MM.1S (cell line): ENCODE measurements around the gene CPA1.

Experiments used
- DNase-seq: peaks from one replicate; pipeline ENCODE4 v3.0.0-alpha.2; 2015
- H2AFZ ChIP-seq: fragments of 300-600 bp; sonication (generic); 2 replicates; pipeline ENCODE4 v1.6.0; 2016; ENCODE audit warnings: antibody characterized with exemption, low read length
- H3F3A ChIP-seq: fragments of 300-600 bp; sonication (generic); 2 replicates; pipeline ENCODE4 v1.6.1; 2016; ENCODE audit warnings: mild to moderate bottlenecking, antibody characterized with exemption, low read length, moderate library complexity, mixed read lengths; ENCODE audit not compliant: insufficient read depth
- H3K27ac ChIP-seq: fragments of 300-600 bp; sonication (generic); 2 replicates; pipeline ENCODE4 v1.5.1; 2016; ENCODE audit warnings: mild to moderate bottlenecking, low read length
- H3K27me3 ChIP-seq: fragments of 300-600 bp; sonication (generic); replicated peaks from 2 replicates; pipeline ENCODE4 v1.6.0; 2016; ENCODE audit warnings: low read length; ENCODE audit not compliant: insufficient read depth
- H3K36me3 ChIP-seq: fragments of 300-600 bp; sonication (generic); replicated peaks from 2 replicates; pipeline ENCODE4 v1.6.1; 2016; ENCODE audit warnings: mild to moderate bottlenecking, low read length, mixed read lengths; ENCODE audit not compliant: insufficient read depth
- H3K4me1 ChIP-seq: fragments of 300-600 bp; sonication (generic); 2 replicates; pipeline ENCODE4 v1.6.1; 2016; ENCODE audit warnings: low read length, mixed read lengths
- H3K4me2 ChIP-seq: fragments of 300-600 bp; sonication (generic); 2 replicates; pipeline ENCODE4 v1.6.0; 2016; ENCODE audit warnings: low read depth, low read length
- H3K4me3 ChIP-seq: fragments of 300-600 bp; sonication (generic); 2 replicates; pipeline ENCODE4 v1.5.1; 2016; ENCODE audit warnings: low read length, mixed read lengths
- H3K79me2 ChIP-seq: fragments of 300-600 bp; sonication (generic); 2 replicates; pipeline ENCODE4 v1.6.1; 2016; ENCODE audit warnings: mixed run types, low read length, mixed read lengths
- H3K9ac ChIP-seq: fragments of 300-600 bp; sonication (generic); 2 replicates; pipeline ENCODE4 v1.6.1; 2016; ENCODE audit warnings: low read length, mixed read lengths
- H3K9me2 ChIP-seq: fragments of 300-600 bp; sonication (generic); replicated peaks from 2 replicates; pipeline ENCODE4 v1.6.1; 2016; ENCODE audit warnings: mild to moderate bottlenecking, low read length, mixed read lengths; ENCODE audit not compliant: insufficient read depth
- H3K9me3 ChIP-seq: fragments of 300-600 bp; sonication (generic); replicated peaks from 2 replicates; pipeline ENCODE4 v1.6.1; 2016; ENCODE audit warnings: mild to moderate bottlenecking, low read length, mixed read lengths; ENCODE audit not compliant: insufficient read depth
- H4K20me1 ChIP-seq: fragments of 300-600 bp; sonication (generic); 2 replicates; pipeline ENCODE4 v1.6.1; 2016; ENCODE audit warnings: mild to moderate bottlenecking, low read length, moderate library complexity, mixed read lengths; ENCODE audit not compliant: insufficient read depth
- CTCF ChIP-seq: fragments of 300-600 bp; sonication (generic); IDR thresholded peaks from 2 replicates; pipeline ENCODE4 v1.5.1; 2016; ENCODE audit warnings: antibody characterized with exemption, low read length, mixed read lengths
- EZH2 ChIP-seq: fragments of 300-600 bp; sonication (generic); optimal IDR thresholded peaks from 2 replicates; pipeline ENCODE3; 2017; ENCODE audit warnings: low read depth, mild to moderate bottlenecking, antibody characterized with exemption, low read length, mixed read lengths
- EZH2phosphoT487 ChIP-seq: fragments of 300-600 bp; sonication (generic); IDR thresholded peaks from 2 replicates; pipeline ENCODE4 v1.6.1; 2018; ENCODE audit warnings: antibody characterized with exemption, low read length

CPA1 gene

GRCh38 chr7:130356121-130356875 is 24.0 kb upstream of the CPA1 start:
- no peaks in the 10 kb centered on the region for H3K4me1 ChIP-seq
- H3K27ac ChIP-seq, result no peak overlapping the region
- no peaks in the 10 kb centered on the region for H3K27me3 ChIP-seq
- H3F3A ChIP-seq, result no peaks in the 10 kb centered on the region
- no peak for TF ChIP-seq EZH2
- TF ChIP-seq EZH2phosphoT487, result no peak
- no peak for TF ChIP-seq CTCF
- H3K79me2 ChIP-seq, result no peaks in the 10 kb centered on the region
- no peaks in the 10 kb centered on the region for H3K9me2 ChIP-seq
- H3K9me3 ChIP-seq, result no peaks in the 10 kb centered on the region
- no peak overlapping the region for H3K4me2 ChIP-seq
- H3K4me3 ChIP-seq, result no peak overlapping the region
- H3K9ac ChIP-seq, result no peak overlapping the region
- H4K20me1 ChIP-seq, result no peaks in the 10 kb centered on the region
- DNase-seq, result no peak
- H3K36me3 ChIP-seq, result no peaks in the 10 kb centered on the region
- no peak overlapping the region for H2AFZ ChIP-seq

- no peak overlapping the region for H3K4me2 ChIP-seq
Observed at GRCh38 chr7:130356876-130357611, 23.2 kb upstream of the CPA1 start.

GRCh38 chr7:130358471-130358870 is 21.8 kb upstream of the CPA1 start:
- H3K9me2 ChIP-seq, result no peaks in the 10 kb centered on the region
- no peaks in the 10 kb centered on the region for H3F3A ChIP-seq
- no peak for TF ChIP-seq EZH2phosphoT487
- no peak for TF ChIP-seq CTCF
- TF ChIP-seq EZH2, result no peak
- no peaks in the 10 kb centered on the region for H3K9me3 ChIP-seq
- no peaks in the 10 kb centered on the region for H4K20me1 ChIP-seq
- no peaks in the 10 kb centered on the region for H3K27me3 ChIP-seq
- DNase-seq, result no peak
- H3K4me1 ChIP-seq, result no peaks in the 10 kb centered on the region
- H2AFZ ChIP-seq, result no peak overlapping the region
- no peaks in the 10 kb centered on the region for H3K79me2 ChIP-seq
- no peaks in the 10 kb centered on the region for H3K36me3 ChIP-seq
- H3K9ac ChIP-seq, result no peak overlapping the region
- no peak overlapping the region for H3K4me2 ChIP-seq
- no peak overlapping the region for H3K27ac ChIP-seq
- H3K4me3 ChIP-seq, result no peak overlapping the region

More at GRCh38 chr7:130356876-130357611, 23.2 kb upstream of the CPA1 start:
- no peak overlapping the region for H3K9ac ChIP-seq
- H3K4me1 ChIP-seq, result no peaks in the 10 kb centered on the region
- no peaks in the 10 kb centered on the region for H3K36me3 ChIP-seq
- H3K9me2 ChIP-seq, result no peaks in the 10 kb centered on the region
- no peaks in the 10 kb centered on the region for H3K27me3 ChIP-seq
- H3K9me3 ChIP-seq, result no peaks in the 10 kb centered on the region
- no peak overlapping the region for H3K27ac ChIP-seq
- H3K79me2 ChIP-seq, result no peaks in the 10 kb centered on the region
- no peaks in the 10 kb centered on the region for H3F3A ChIP-seq
- no peak for DNase-seq
- H2AFZ ChIP-seq, result no peak overlapping the region
- H3K4me3 ChIP-seq, result no peak overlapping the region
- TF ChIP-seq EZH2phosphoT487, result no peak
- H4K20me1 ChIP-seq, result no peaks in the 10 kb centered on the region
